ENCODE data around the gene APOE.
"Not testable (repeated sequence)": the region's sequence is repeated elsewhere in the genome, so short reads cannot be mapped to it uniquely, and the experiment has no call there.

The APOE gene

DNA sequence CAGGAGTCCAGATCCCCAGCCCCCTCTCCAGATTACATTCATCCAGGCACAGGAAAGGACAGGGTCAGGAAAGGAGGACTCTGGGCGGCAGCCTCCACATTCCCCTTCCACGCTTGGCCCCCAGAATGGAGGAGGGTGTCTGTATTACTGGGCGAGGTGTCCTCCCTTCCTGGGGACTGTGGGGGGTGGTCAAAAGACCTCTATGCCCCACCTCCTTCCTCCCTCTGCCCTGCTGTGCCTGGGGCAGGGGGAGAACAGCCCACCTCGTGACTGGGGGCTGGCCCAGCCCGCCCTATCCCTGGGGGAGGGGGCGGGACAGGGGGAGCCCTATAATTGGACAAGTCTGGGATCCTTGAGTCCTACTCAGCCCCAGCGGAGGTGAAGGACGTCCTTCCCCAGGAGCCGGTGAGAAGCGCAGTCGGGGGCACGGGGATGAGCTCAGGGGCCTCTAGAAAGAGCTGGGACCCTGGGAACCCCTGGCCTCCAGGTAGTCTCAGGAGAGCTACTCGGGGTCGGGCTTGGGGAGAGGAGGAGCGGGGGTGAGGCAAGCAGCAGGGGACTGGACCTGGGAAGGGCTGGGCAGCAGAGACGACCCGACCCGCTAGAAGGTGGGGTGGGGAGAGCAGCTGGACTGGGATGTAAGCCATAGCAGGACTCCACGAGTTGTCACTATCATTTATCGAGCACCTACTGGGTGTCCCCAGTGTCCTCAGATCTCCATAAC, at the start of gene APOE:
APOE (plus strand) TSS at position 360 of the 724 bp plus-strand sequence. CDS start 829 bp downstream, outside the sequence.
- DNase-seq (ENCODE audit: low read depth, low spot score) = peak; percentile 86

DNA sequence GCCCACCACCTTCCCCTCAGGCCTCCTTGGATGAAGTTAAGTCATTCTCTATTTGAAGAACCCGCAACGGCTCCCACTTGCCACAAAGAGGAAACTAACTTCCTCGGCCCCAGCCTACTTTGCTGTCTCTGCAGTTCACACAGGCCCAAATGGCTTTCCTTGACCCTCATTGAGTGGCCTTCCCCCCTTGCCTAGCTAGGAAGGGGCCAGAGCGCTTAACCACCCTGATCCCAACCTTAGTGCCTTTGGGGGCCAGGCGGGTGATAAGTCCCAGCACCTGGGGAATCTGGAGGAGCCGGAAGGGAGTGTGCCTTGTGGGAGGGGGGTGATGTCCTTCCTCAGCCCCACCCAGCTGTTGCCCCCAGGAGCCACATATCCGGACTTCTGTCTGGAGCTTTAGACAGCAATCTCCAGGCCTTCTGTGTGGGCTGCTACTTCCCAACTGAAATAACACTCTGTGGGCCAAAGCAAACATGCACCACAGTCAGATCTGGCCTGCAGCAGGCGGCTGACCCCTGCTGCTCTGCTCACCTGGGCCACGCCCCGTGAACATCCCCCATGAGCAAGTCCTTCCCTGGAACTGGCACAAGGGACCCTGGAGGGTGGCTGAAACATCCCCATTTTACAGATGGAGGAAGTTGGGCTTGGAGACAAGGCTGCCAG, 49.0 kb upstream of the APOE start:
- DNase-seq (ENCODE audit: low read depth, low spot score) = no peak

DNA sequence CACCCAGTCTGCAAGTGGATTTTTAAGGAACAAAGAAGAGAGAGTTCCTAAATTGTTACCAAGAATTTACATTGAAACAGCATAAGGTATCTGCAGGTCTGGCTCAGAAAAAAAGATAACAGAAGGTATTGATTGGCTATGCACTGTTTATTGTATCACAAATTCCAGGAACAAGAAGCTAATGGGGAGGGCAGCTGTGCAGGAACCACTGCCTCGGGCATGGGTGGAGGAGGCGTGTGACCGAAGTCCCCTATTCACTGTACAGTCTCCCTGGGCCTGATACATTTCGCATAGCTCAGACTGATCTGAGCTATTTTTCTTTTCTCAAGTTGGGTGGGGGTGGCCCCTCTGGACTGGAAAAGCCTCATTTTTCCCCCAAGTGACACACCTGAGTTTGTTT, 47.8 kb upstream of the APOE start:
- DNase-seq (ENCODE audit: low read depth, low spot score) = peak; percentile 31

DNA sequence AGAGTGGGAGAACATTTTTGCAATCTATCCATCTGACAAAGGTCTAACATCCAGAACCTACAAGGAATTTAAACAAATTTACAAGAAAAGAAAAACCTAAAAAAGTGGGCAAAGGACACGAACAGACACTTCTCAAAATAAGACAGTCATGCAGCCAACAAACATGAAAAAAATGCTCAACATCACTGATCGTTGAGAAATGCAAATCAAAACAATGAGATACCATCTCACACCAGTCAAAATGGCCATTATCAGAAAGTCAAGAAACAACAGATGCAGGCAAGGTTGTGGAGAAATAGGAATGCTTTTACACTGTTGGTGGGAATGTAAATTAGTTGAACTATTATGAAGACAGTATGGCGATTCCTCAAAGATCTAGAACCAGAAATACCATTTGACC, 44.0 kb upstream of the APOE start:
- DNase-seq (ENCODE audit: low read depth, low spot score) = not testable (repeated sequence)

DNA sequence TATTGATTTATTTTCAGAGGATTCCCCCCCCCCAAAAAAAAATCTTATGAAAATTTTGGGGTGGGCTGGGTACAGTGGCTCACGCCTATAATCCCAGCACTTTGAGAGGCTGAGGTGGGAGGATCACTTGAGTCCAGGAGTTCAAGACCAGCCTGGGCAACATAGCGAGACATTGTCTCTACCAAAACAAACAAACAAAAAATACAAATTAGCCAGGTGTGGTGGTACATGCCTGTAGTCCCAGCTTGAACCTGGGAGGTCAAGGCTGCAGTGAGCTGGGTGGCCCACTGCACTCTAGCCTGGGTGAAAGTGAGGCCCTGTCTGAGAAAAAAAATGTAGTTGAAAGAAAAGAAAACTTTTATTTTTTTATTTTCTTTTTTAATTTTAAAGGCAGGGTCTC, 41.6 kb upstream of the APOE start:
- no peak for DNase-seq (ENCODE audit: low read depth, low spot score)

DNA sequence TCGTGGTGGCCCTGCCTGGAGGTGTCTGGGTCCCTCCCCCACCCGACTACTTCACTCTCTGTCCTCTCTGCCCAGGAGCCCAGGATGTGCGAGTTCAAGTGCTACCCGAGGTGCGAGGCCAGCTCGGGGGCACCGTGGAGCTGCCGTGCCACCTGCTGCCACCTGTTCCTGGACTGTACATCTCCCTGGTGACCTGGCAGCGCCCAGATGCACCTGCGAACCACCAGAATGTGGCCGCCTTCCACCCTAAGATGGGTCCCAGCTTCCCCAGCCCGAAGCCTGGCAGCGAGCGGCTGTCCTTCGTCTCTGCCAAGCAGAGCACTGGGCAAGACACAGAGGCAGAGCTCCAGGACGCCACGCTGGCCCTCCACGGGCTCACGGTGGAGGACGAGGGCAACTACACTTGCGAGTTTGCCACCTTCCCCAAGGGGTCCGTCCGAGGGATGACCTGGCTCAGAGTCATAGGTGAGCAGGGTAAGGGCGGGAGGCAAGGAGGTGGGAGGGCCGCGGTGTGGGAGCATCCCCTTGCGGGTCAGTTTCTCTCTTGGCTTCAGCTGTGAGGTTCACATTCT, 40.3 kb upstream of the APOE start:
- DNase-seq (ENCODE audit: low read depth, low spot score) = no peak

DNA sequence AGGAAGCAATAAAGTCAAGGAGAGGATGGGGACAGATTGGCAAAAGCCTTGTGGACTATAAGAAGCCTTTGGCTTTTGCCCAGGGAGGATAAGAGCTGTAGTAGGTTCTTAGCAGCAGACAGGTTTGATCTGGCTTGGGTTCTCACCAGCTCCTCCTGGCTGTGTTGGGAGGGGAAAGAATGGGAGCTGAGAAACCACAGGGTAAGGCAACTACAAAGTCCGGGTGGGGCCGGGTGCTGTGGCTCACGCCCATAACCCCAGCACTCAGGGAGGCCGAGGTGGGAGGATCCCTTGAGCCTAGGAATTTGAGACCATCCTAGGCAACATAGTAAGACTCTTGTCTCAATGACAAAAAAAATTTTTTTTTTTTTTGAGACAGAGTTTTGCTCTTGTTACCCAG, 38.9 kb upstream of the APOE start:
- DNase-seq (ENCODE audit: low read depth, low spot score) = no peak

DNA sequence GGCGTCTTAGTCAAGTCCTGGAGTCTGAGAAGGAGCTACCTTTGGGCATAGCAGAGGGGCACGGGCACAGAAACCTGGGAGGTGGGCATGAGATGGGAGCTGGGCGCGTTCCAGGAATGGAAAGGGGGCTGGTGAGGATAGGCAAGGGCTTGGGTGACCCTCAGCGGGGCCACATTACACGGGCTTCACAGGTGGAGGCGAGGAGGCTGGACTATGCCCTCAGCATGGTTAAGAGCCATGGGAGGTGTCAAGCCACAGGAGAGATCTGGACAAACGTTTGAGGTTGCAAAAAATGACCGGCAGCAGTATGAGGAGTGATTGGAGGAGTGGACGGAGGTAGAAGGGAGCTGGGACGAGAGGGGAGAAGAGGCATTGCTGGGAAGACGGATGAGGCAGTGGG, 38.0 kb upstream of the APOE start:
- DNase-seq (ENCODE audit: low read depth, low spot score) = no peak

DNA sequence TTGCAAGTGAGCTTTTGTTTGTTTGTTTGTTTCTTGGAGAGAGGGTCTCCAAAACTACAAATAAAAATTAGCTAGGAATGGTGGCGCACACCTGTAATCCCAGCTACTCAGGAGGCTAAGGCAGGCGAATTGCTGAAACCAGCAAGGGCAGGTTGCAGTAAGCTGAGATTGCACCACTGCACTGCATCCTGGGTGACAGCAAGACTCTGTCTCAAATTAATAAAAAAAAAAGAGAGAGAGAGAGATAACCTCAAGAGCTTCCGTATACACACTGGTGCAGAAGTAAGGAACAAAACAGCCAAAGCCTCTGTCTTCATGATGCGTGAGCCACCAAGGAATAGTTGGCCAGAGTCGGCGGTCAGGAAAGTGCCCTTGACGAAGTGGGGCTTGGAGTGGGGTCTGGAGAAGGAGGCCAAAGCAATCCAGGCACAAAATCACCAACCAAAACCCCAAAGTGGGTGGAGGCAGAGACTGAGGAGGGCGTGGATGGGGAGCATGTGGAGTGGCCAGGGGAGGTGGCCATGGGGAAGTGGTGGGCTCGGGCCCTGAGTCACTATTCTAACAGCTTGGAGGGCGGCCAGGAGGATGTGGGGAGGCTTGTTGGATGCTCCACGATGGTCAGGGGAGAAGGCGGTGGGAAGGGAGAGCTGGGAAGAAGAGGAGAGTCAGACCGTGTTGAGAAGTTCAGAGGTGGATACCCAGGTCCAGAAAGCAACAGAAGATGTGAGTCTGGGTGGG, 35.7 kb upstream of the APOE start:
- no peak for DNase-seq (ENCODE audit: low read depth, low spot score)

DNA sequence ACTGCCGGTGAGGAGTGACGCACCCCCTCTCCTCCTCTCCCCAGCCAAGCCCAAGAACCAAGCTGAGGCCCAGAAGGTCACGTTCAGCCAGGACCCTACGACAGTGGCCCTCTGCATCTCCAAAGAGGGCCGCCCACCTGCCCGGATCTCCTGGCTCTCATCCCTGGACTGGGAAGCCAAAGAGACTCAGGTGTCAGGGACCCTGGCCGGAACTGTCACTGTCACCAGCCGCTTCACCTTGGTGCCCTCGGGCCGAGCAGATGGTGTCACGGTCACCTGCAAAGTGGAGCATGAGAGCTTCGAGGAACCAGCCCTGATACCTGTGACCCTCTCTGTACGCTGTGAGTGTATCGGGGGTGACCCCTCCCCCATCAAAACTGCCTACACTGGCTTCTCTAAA, 33.8 kb upstream of the APOE start:
- DNase-seq (ENCODE audit: low read depth, low spot score) = no peak

DNA sequence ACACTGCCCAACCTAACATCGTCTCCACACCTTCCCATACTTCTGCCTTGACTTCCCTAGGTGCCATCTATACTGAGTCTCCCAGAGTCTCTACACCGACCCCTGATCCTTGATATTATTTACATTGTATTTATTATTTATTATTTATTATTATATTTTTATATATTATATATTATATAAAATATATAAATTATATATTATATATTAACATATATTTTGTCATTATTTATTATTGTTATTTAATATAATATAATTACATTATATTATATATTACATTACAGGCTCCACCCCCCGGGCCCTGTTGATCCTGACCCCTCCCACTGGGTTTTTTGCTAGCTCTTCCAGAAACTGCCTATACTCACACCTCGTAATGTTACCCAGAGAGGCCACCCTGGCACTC, 32.9 kb upstream of the APOE start:
- DNase-seq (ENCODE audit: low read depth, low spot score) = no peak

DNA sequence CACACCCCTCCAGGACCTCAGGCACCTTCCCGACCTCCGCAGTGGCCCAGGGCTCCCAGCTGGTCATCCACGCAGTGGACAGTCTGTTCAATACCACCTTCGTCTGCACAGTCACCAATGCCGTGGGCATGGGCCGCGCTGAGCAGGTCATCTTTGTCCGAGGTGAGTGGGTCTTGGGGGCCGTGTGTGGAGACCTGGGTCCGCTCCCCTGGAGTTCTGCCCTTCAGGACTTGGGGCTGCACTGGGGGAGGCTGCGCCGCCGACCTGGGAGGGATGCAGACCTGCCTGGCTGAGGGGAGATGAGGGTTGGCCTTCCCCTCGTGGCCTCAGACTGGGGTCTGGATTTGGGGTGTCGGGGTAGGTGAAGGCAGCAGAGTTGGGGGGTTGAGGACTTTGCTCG, 31.3 kb upstream of the APOE start:
- DNase-seq (ENCODE audit: low read depth, low spot score) = no peak

DNA sequence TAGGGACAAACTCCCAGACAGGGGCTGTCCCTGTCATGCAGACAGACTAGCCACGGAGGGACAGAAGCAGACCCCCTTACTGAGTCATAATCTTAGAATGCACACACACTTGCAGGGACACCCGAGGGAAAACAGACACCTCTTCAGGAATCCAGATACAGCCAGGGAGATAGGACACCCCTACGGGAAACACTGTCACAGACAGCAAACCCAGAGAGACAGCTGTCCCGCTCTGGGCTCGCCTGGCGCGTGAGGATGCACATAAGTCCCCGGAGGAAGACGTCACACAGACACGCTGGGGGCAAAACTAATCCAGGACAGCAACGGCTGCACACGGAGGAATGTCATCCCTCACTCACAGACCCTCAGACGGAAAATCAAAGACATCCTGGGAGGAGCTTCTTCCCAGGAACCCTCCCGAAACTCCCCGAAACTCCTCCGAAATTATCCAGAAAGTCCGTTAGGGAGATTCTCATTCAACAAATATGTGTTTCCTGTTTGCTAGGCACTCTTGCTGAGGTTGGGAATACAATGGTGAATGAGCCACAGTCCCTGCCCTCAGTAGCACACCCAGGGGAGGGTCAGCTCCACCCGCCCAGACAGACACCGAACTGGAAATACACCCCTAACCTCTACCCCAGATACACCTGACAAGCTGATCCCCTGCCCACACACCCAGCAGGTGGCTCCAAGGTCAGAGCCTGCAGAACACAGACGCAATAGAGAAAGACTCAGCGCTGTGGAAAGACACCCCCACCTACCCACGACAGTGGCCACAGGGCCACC, 29.7 kb upstream of the APOE start:
- peak; percentile 71 for DNase-seq (ENCODE audit: low read depth, low spot score)

DNA sequence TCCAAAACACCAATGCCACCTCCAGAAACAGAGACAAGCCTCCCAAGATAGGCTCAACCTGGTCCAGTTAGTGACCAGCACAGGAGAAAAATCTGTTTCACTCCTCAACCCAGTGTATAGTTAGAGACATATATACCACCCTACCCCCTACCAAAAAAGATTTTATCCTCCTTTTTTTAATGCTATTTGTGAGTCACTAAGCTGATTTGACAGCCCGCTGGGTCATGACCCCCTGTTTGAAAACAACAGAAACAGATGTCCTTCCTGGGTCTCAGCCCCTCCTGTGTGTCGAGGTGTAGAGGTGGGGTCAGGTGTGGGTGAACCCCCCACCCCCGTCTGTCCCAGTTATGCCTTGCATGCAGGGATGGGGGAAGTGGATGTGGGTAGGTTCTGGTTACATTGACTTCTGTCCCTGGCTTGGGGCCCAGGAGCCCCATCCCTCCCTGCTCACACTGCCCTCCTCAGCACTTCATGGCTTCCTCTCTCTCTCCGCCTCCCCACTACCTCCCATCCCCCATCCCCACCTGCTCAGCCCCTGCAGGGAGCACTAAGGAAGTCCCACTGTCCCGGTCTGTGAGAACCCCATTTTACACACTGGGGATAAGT, 28.6 kb upstream of the APOE start:
- no peak for DNase-seq (ENCODE audit: low read depth, low spot score)

DNA sequence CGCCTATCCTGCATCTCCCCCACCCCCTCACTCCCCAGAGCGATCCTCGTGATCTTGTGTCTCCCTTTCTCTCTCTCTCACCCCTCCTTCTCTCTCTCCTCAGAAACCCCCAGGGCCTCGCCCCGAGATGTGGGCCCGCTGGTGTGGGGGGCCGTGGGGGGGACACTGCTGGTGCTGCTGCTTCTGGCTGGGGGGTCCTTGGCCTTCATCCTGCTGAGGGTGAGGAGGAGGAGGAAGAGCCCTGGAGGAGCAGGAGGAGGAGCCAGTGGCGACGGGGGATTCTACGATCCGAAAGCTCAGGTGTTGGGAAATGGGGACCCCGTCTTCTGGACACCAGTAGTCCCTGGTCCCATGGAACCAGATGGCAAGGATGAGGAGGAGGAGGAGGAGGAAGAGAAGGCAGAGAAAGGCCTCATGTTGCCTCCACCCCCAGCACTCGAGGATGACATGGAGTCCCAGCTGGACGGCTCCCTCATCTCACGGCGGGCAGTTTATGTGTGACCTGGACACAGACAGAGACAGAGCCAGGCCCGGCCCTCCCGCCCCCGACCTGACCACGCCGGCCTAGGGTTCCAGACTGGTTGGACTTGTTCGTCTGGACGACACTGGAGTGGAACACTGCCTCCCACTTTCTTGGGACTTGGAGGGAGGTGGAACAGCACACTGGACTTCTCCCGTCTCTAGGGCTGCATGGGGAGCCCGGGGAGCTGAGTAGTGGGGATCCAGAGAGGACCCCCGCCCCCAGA, 27.3 kb upstream of the APOE start:
- DNase-seq (ENCODE audit: low read depth, low spot score) = peak; percentile 47

DNA sequence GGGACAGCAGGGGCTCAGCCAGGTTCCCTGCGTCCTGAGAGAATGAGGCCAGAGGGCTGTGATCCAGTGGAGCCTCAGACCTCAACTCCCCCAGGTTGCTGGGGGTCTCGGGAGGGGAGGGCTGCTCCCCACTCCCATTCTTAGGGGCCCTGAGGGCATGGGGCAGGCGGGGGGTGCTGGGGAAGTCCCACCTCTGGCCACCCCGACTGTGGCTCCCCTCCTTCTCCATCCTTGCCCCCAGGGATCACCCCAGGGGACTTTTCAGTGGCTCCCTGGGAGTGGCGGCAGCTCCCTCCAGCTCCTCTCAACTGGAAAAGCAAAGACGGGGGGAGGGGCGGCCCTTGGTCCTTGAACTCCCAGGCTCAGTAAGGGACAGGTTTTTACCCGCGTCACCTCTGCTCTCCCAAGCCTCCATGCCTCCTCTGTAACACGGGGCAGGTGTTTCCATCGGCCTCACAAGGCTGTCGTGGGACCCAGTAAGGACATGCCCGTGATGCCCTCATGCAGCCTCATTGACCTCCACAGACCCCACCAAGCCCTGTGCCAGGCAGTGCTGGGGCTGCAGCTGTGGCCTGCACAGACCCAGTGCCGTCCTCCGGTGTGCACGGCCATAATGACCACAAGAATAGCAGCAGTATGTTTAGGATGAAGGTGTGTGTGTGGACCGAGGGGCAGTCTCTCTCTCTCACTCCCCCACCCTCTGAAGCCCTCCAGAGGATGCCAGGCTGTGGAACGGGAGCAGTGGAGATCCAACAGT, 26.1 kb upstream of the APOE start:
- peak; percentile 34 for DNase-seq (ENCODE audit: low read depth, low spot score)

DNA sequence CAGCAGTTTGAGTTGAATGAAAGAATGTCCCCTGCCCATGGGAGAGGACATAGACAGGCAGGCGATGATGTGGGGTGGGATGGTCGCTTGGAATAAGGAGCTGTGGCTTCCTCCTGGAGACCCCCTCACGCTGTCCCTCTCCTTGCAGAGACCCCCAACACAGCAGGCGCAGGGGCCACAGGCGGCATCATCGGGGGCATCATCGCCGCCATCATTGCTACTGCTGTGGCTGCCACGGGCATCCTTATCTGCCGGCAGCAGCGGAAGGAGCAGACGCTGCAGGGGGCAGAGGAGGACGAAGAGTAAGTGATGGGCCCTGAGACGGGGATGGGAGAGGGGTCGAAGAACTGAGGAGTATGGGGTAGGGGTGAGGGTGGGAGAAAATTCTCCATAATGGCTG, 23.5 kb upstream of the APOE start:
- DNase-seq (ENCODE audit: low read depth, low spot score) = no peak

DNA sequence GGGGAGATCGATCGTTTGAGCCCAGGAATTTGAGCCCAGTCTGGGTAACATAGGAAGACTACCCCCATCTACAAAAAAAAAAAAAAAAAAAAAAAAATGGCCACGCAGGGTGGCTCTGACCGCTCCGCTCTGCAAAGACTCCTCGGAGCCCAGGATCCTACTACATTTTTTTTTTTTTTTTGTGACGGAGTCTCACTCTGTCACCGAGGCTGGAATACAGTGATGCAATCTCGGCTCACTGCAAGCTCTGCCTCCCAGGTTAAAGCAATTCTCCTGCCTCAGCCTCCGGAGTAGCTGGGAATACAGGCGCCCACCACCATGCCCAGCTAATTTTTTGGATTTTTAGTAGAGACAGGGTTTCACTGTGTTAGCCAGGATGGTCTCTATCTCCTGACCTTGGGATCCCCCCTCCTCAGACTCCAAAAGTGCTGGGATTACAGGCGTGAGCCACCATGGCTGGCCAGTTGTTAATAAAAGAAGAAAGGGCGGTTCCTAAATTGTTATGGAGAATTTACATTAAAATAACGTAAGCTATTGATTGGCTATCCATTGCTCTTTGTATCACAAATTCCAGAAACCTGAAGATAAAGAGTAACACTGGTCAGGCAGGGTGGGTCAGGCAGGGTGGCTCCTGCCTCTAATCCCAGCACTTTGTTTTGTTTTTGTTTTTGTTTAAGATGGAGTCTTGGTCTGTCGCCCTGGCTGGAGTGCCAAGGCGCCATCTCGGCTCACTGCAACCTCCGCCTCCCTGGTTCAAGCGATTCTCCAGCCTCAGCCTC, 22.8 kb upstream of the APOE start:
- not testable (repeated sequence) for DNase-seq (ENCODE audit: low read depth, low spot score)

DNA sequence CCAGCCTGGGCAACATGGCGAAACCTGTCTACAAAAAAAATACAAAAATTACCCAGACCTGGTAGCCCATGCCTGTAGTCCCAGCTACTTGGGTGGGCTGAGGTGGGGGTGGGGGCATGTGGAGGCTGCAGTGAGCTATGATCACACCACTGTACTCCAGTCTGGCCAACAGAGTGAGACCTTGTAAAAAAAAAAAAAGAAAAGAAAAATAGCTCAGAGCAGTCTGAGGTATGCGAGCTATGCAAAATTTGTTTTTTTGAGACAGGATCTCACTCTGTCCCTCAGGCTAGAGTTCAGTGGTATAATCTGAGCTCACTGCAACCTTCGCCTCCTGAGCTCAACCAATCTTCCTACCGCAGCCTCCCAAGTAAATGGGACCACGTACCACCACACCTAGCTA, 21.7 kb upstream of the APOE start:
- DNase-seq (ENCODE audit: low read depth, low spot score) = no peak
